ENCODE measurements around the gene HYAL3. TPM values are rescaled to one million over a fixed set of nuclear protein-coding genes. Genes with fewer than 3 reads are reported as not detected.
"Not testable (repeated sequence)": the region's sequence is repeated elsewhere in the genome, so short reads cannot be mapped to it uniquely, and the experiment has no call there.

Gene HYAL3
- total and polyA plus RNA-seq, 2 donors (not counting 1 experiment from before 2014, with no cell fraction given), result 3.2 to 7.4 TPM

GRCh38 chr3:50245251-50245745 lies 53.9 kb downstream of the HYAL3 start:
- TF ChIP-seq EZH2 (IDR thresholded peaks at IDR 0.05; ENCODE audit: low read length, missing control alignments), result no peak
- TF ChIP-seq, protein P1, sequence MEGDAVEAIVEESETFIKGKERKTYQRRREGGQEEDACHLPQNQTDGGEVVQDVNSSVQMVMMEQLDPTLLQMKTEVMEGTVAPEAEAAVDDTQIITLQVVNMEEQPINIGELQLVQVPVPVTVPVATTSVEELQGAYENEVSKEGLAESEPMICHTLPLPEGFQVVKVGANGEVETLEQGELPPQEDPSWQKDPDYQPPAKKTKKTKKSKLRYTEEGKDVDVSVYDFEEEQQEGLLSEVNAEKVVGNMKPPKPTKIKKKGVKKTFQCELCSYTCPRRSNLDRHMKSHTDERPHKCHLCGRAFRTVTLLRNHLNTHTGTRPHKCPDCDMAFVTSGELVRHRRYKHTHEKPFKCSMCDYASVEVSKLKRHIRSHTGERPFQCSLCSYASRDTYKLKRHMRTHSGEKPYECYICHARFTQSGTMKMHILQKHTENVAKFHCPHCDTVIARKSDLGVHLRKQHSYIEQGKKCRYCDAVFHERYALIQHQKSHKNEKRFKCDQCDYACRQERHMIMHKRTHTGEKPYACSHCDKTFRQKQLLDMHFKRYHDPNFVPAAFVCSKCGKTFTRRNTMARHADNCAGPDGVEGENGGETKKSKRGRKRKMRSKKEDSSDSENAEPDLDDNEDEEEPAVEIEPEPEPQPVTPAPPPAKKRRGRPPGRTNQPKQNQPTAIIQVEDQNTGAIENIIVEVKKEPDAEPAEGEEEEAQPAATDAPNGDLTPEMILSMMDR (conservative IDR thresholded peaks at IDR 0.05 in 1 of 2, IDR thresholded peaks at IDR 0.05 in 1 of 2; ENCODE audit: low read depth in 1 of 2, low read length in 2 of 2), result no peak
- peak overlapping the region in 2 of 4 experiments; percentile 37 to 52 for H3K4me3 ChIP-seq (replicated peaks in 1 of 4; ENCODE audit: control extremely low read depth in 1 of 4, insufficient read depth in 1 of 4, low read depth in 3 of 4, low read length in 4 of 4)

DNA sequence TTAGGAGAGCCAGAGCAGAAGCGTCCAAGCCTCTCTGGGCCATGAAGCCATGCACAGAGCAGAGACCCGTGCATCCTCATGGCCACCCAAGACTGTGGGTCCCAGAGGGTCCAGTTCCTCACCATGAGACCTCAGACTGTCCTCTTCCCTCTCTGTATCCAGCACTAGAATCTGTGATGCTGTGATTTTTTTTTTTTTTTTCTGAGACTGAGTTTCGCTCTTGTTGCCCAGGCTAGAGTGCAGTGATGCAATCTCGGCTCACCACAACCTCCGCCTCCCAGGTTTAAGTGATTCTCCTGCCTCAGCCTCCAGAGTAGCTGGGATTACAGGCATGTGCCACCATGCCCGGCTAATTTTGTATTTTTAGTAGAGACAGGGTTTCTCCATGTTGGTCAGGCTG lies 54.4 kb downstream of the HYAL3 start:
- H3K4me3 ChIP-seq (replicated peaks in 1 of 4; ENCODE audit: control extremely low read depth in 1 of 4, insufficient read depth in 1 of 4, low read depth in 3 of 4, low read length in 4 of 4); H3K9ac ChIP-seq (ENCODE audit: insufficient read depth, low read length); H3K4me2 ChIP-seq (ENCODE audit: extremely low read depth, insufficient read depth, low read length); DNase-seq (ENCODE audit: low read depth in 2 of 2); H2AFZ ChIP-seq (ENCODE audit: low read length); H3K9me3 ChIP-seq (ENCODE audit: control insufficient read depth, insufficient read depth, low read depth, low read length); H4K20me1 ChIP-seq (ENCODE audit: control insufficient read depth, extremely low read depth, insufficient read depth, low read length); H3K27me3 ChIP-seq (ENCODE audit: control insufficient read depth, insufficient read depth, low read length); H3K36me3 ChIP-seq (ENCODE audit: control insufficient read depth, insufficient read depth, low read length): not testable (repeated sequence)
- peak overlapping the region; percentile 8 for H3K27ac ChIP-seq (ENCODE audit: insufficient read depth, low read length)
- H3K79me2 ChIP-seq (ENCODE audit: control insufficient read depth, insufficient read depth, low read length), result peaks cover 95% of the 10 kb centered on the region
- H3K4me1 ChIP-seq (ENCODE audit: control insufficient read depth, extremely low read depth, insufficient read depth, low read length), result peaks cover 55% of the 10 kb centered on the region

More at GRCh38 chr3:50245251-50245745, 53.9 kb downstream of the HYAL3 start:
- Histone ChIP-seq H3K4me2 (ENCODE audit: extremely low read depth, insufficient read depth, low read length) (peak overlapping the region; percentile 85), H3K9ac (ENCODE audit: insufficient read depth, low read length) (no peak overlapping the region), H3K9me3 (ENCODE audit: control insufficient read depth, insufficient read depth, low read depth, low read length) (no peaks in the 10 kb centered on the region), H3K36me3 (ENCODE audit: control insufficient read depth, insufficient read depth, low read length) (peaks cover 5% of the 10 kb centered on the region), H3K4me1 (ENCODE audit: control insufficient read depth, extremely low read depth, insufficient read depth, low read length) (peaks cover 57% of the 10 kb centered on the region), H3K27me3 (ENCODE audit: control insufficient read depth, insufficient read depth, low read length) (no peaks in the 10 kb centered on the region), H2AFZ (ENCODE audit: low read length) (no peak overlapping the region), H3K27ac (ENCODE audit: insufficient read depth, low read length) (peak overlapping the region; percentile 75), H4K20me1 (ENCODE audit: control insufficient read depth, extremely low read depth, insufficient read depth, low read length) (no peaks in the 10 kb centered on the region), H3K79me2 (ENCODE audit: control insufficient read depth, insufficient read depth, low read length) (peaks cover 95% of the 10 kb centered on the region)
- DNase-seq (ENCODE audit: low read depth in 2 of 2), result peak in 1 of 2 donors; percentile 42

DNA sequence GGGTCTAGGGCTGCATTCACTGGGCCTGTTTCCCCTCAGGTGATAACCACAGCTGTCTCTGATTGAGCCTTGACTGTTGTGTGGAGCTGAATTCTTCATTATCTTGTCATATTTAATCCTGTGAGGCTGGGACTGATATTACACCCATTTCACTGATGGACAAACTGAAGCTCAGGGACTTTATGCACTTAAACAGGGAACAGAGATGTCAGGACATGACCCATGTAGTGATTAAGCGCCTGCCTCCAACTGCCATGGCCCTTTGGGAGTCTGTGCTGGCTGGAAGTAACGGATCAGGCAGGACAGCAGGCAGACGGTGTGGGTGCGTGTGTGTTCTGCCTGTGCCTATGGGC lies 55.7 kb downstream of the HYAL3 start:
- Histone ChIP-seq H3K4me2 (ENCODE audit: extremely low read depth, insufficient read depth, low read length) (no peak overlapping the region), H3K4me1 (ENCODE audit: control insufficient read depth, extremely low read depth, insufficient read depth, low read length) (peaks cover 50% of the 10 kb centered on the region), H2AFZ (ENCODE audit: low read length) (no peak overlapping the region), H3K9me3 (ENCODE audit: control insufficient read depth, insufficient read depth, low read depth, low read length) (no peaks in the 10 kb centered on the region), H3K9ac (ENCODE audit: insufficient read depth, low read length) (peak overlapping the region; percentile 9), H3K4me3 (replicated peaks in 1 of 4; ENCODE audit: control extremely low read depth in 1 of 4, insufficient read depth in 1 of 4, low read depth in 3 of 4, low read length in 4 of 4) (peak overlapping the region in 1 of 4 experiments; percentile 7), H4K20me1 (ENCODE audit: control insufficient read depth, extremely low read depth, insufficient read depth, low read length) (no peaks in the 10 kb centered on the region), H3K79me2 (ENCODE audit: control insufficient read depth, insufficient read depth, low read length) (peaks cover 95% of the 10 kb centered on the region), H3K27ac (ENCODE audit: insufficient read depth, low read length) (peak overlapping the region; percentile 52), H3K27me3 (ENCODE audit: control insufficient read depth, insufficient read depth, low read length) (no peaks in the 10 kb centered on the region), H3K36me3 (ENCODE audit: control insufficient read depth, insufficient read depth, low read length) (peaks cover 11% of the 10 kb centered on the region)
- DNase-seq (ENCODE audit: low read depth in 2 of 2), result no peak
- TF ChIP-seq, protein P1 (conservative IDR thresholded peaks at IDR 0.05 in 1 of 2, IDR thresholded peaks at IDR 0.05 in 1 of 2; ENCODE audit: low read depth in 1 of 2, low read length in 2 of 2), result no peak
- TF ChIP-seq EZH2 (IDR thresholded peaks at IDR 0.05; ENCODE audit: low read length, missing control alignments), result no peak

Measured in fibroblast of lung (primary cell).